GM19043 (cell line): Measurements from ENCODE around the gene PHLPP2.
"Not testable (repeated sequence)": the region's sequence is repeated elsewhere in the genome, so short reads cannot be mapped to it uniquely, and the experiment has no call there.

Experiments used
- ATAC-seq: cut with Tn5 transposase; IDR thresholded peaks from one replicate; pipeline ENCODE4 v1.9.1; 2021; ENCODE audit warnings: low read depth; ENCODE audit not compliant: unreplicated experiment

The PHLPP2 gene

GRCh38 chr16:71625113-71625850 lies 99.2 kb downstream of the PHLPP2 start:
- no peak for ATAC-seq

DNA sequence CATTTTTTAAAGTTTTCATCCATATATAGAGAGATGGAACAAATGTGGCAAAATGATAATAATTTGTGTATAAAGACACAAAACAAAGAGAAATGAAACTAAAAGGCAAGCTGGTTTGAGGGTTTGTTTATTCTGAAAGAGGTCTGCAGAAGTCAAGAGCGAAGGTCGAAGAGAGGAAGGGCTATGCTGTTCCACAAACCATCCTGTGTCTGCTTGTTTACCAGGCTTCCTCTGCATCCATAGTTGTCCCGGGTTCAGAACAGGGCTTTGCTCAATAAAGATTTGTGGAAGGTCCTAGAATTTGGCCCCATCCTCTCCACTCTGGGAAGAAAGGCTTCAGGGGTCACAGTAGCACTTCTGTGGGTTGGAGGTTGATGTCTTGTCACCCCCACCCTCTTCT lies 100.9 kb downstream of the PHLPP2 start:
- no peak for ATAC-seq

GRCh38 chr16:71622088-71622487 lies 102.4 kb downstream of the PHLPP2 start:
- ATAC-seq = no peak

DNA sequence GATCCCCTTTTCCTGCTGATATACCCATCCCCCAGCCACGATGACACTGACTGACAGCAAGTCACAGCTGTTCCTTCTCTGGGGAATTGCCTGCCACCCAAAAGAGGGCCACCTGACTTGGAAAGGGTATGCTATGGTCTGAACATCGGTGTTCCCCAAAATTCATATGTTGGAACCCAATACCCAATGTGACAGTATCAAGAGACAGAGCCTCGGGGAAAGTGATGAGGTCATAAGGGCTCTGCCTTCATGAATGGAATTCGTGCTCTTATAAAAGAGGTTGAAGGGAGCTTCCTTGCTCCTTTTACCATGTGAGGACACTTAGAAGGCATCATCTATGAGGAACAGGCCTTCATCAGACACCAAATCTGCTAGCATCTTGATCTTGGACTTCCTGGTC lies 106.1 kb downstream of the PHLPP2 start:
- ATAC-seq = no peak

- not testable (repeated sequence) for ATAC-seq
Measured at GRCh38 chr16:71614956-71615355, 109.5 kb downstream of the PHLPP2 start.

DNA sequence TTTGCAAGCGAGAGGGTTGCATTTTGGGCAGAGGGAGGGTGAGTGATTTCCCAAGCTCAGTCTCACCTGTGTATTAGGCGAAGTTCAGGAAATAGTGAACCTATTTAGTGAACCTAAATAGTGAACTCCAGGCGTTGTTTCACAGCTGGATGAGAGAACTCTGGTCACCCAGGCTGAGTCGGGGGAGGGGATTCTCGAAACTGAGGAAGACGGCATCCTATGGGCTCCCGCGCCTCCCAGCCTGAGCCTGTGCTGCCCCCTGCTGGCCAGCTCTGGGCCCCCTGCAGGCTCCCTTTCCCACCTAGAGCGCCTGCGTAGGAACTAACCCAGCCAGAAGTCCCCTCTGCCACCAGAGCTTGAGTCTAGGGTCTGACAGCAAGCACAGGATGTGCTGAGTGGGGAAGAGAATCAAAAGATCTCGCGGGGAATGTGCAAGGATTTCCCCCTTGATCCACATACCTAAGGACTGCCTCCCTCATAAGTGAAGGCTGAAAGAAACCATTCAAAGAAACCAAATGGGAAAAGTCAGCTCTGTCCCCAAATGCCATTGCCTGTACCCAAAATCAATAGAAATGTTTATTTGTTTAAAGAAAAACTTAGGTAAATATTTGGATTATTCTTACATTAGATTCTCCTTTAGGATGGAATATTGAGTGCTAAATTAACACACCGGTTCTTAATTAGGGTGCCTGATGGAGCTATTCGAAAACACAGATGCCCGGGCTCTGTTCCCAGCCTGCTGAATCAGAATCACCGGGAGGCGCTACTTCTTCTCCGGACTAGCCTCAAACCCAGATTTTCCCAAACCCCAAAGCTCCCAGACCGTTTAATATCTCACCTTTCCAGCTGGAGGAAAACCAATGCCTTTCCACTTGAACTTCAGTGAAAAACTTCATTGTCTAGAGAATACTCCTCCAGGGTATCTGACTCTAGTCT lies 113.3 kb downstream of the PHLPP2 start:
- no peak for ATAC-seq

GRCh38 chr16:71610447-71610846 lies 114.1 kb downstream of the PHLPP2 start:
- no peak for ATAC-seq

DNA sequence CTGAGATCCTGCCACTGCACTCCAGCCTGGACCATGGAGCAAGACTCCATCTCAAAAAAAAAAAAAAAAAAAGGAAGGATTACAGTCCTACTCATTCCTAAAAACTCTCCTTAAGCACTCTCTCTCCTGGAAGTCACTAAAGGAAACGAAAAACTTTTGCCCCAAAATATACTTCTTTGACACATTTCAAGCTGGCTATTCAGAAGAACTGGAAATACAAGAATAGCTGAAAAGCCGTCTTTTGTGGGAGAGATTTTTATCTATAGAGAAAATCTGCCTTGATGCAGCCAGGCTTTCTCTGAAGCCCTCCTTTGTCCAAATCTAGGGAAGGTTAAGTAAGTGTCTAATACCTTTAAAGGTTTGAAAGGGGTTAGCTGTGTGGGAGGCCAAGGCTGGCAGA lies 115.4 kb downstream of the PHLPP2 start:
- ATAC-seq = no peak

DNA sequence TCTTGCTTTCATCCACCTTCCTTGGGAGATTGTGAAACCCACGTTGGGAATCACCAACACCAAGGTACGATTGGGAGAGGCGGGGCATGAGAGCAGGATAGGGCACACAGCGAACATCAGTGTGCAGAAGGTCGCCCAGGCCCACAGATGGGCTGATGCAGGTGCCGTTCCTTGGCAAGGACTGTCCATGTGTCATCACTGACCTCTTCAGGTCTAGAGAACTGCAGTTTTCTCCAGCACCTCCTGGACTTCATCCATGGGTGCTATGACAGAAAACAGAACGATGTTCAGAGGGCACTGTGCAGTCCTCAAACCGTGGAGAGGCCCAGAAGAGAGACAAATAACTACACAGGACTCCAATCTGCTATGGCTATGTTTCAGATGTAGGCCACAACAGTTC lies 123.7 kb downstream of the PHLPP2 start:
- no peak for ATAC-seq

DNA sequence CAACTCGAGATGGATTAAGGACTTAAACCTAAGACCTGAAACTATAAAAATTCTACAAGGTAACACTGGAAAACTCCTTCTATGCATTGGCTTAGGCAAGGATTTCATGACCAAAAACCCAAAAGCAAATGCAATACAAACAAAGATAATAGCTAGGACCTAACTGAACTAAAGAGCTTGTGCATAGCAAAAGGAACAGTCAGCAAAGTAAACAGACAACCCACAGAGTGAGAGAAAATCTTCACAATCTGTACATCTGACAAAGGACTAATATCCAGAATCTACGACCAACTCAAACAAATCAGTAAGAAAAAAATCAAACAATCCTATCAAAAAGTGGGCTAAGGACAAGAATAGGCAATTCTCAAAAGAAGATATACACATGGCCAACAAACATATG lies 126.1 kb downstream of the PHLPP2 start:
- not testable (repeated sequence) for ATAC-seq

- not testable (repeated sequence) for ATAC-seq
Measured at GRCh38 chr16:71595340-71595826, 129.1 kb downstream of the PHLPP2 start.
